ENCODE data around the gene KAT7.

Gene KAT7

GRCh38 chr17:49748791-49749190 is 39.7 kb upstream of the KAT7 start:
- Histone ChIP-seq H3K27ac (ENCODE audit: low read length) (peak overlapping the region; percentile 92), H3K4me2 (ENCODE audit: insufficient read depth, low read length) (peak overlapping the region; percentile 66; the same call in 1 of the 2 replicates), H3K9ac (ENCODE audit: low read depth, low read length) (peak overlapping the region; percentile 50), H3K27me3 (ENCODE audit: insufficient read depth, low read length, poor library complexity) (no peaks in the 10 kb centered on the region), H2AFZ (ENCODE audit: low read depth, low read length) (no peak overlapping the region), H3K4me1 (ENCODE audit: insufficient read depth, low read length) (peaks cover 68% of the 10 kb centered on the region), H4K20me1 (ENCODE audit: insufficient read depth, low read length) (peaks cover 15% of the 10 kb centered on the region), H3K4me3 (ENCODE audit: low read depth in 1 of 2, low read length in 2 of 2) (no peak overlapping the region), H3K9me3 (ENCODE audit: insufficient read depth, low read length, severe bottlenecking) (no peaks in the 10 kb centered on the region), H3K36me3 (ENCODE audit: insufficient read depth, low read length) (no peaks in the 10 kb centered on the region), H3K79me2 (ENCODE audit: insufficient read depth, low read length) (peaks cover 78% of the 10 kb centered on the region)
- ATAC-seq (ENCODE audit: insufficient read depth, low read depth) (peak; percentile 88), DNase-seq (peak; percentile 82)
- TF ChIP-seq CTCF (IDR thresholded peaks at IDR 0.05; ENCODE audit: borderline replicate concordance, extremely low read depth, low read length, poor library complexity, severe bottlenecking) (no peak), EZH2 (IDR thresholded peaks at IDR 0.05; ENCODE audit: borderline replicate concordance, low read depth, low read length, severe bottlenecking) (no peak)

GRCh38 chr17:49749730-49750129 is 38.8 kb upstream of the KAT7 start:
- Histone ChIP-seq H3K36me3 (ENCODE audit: insufficient read depth, low read length) (no peaks in the 10 kb centered on the region), H3K79me2 (ENCODE audit: insufficient read depth, low read length) (peaks cover 76% of the 10 kb centered on the region), H3K27me3 (ENCODE audit: insufficient read depth, low read length, poor library complexity) (no peaks in the 10 kb centered on the region), H3K9me3 (ENCODE audit: insufficient read depth, low read length, severe bottlenecking) (no peaks in the 10 kb centered on the region), H3K9ac (ENCODE audit: low read depth, low read length) (peak overlapping the region; percentile 9; the same call in 1 of the 2 replicates), H3K4me1 (ENCODE audit: insufficient read depth, low read length) (peaks cover 68% of the 10 kb centered on the region), H3K4me2 (ENCODE audit: insufficient read depth, low read length) (peak overlapping the region; percentile 37; the same call in 1 of the 2 replicates), H4K20me1 (ENCODE audit: insufficient read depth, low read length) (peaks cover 15% of the 10 kb centered on the region), H3K4me3 (ENCODE audit: low read depth in 1 of 2, low read length in 2 of 2) (no peak overlapping the region), H2AFZ (ENCODE audit: low read depth, low read length) (no peak overlapping the region), H3K27ac (ENCODE audit: low read length) (peak overlapping the region; percentile 92)
- no peak for TF ChIP-seq EZH2 (IDR thresholded peaks at IDR 0.05; ENCODE audit: borderline replicate concordance, low read depth, low read length, severe bottlenecking)
- TF ChIP-seq CTCF (IDR thresholded peaks at IDR 0.05; ENCODE audit: borderline replicate concordance, extremely low read depth, low read length, poor library complexity, severe bottlenecking), result no peak
- DNase-seq (no peak), ATAC-seq (ENCODE audit: insufficient read depth, low read depth) (no peak)

GRCh38 chr17:49752508-49752907 is 36.0 kb upstream of the KAT7 start:
- Histone ChIP-seq H3K4me2 (ENCODE audit: insufficient read depth, low read length) (no peak overlapping the region), H3K4me1 (ENCODE audit: insufficient read depth, low read length) (peaks cover 47% of the 10 kb centered on the region), H3K79me2 (ENCODE audit: insufficient read depth, low read length) (peaks cover 80% of the 10 kb centered on the region), H3K4me3 (ENCODE audit: low read depth in 1 of 2, low read length in 2 of 2) (no peak overlapping the region), H3K27ac (ENCODE audit: low read length) (peak overlapping the region; percentile 24; the same call in 1 of the 2 replicates), H3K9me3 (ENCODE audit: insufficient read depth, low read length, severe bottlenecking) (no peaks in the 10 kb centered on the region), H3K36me3 (ENCODE audit: insufficient read depth, low read length) (peaks cover 12% of the 10 kb centered on the region), H2AFZ (ENCODE audit: low read depth, low read length) (no peak overlapping the region), H4K20me1 (ENCODE audit: insufficient read depth, low read length) (peaks cover 21% of the 10 kb centered on the region), H3K9ac (ENCODE audit: low read depth, low read length) (no peak overlapping the region), H3K27me3 (ENCODE audit: insufficient read depth, low read length, poor library complexity) (no peaks in the 10 kb centered on the region)
- TF ChIP-seq CTCF (IDR thresholded peaks at IDR 0.05; ENCODE audit: borderline replicate concordance, extremely low read depth, low read length, poor library complexity, severe bottlenecking) (no peak), EZH2 (IDR thresholded peaks at IDR 0.05; ENCODE audit: borderline replicate concordance, low read depth, low read length, severe bottlenecking) (no peak)
- DNase-seq, result no peak
- ATAC-seq (ENCODE audit: insufficient read depth, low read depth), result no peak

All from DND-41 (cell line).